NCI-H69 (cell line): ENCODE results near the gene LEKR1.
"Not testable (repeated sequence)": the region's sequence is repeated elsewhere in the genome, so short reads cannot be mapped to it uniquely, and the experiment has no call there.

Source experiments
- DNase-seq: peaks from one replicate; lab custom pipeline; 2025; lab: John Stamatoyannopoulos, UW

Gene LEKR1

GRCh38 chr3:156836701-156837100 lies 10.5 kb downstream of the LEKR1 start:
- DNase-seq, result no peak

- DNase-seq, result no peak
These were observed 11.0 kb downstream of the LEKR1 start for GRCh38 chr3:156837115-156837514.

- DNase-seq, result no peak
These were observed 11.9 kb downstream of the LEKR1 start for GRCh38 chr3:156838035-156838434.

- DNase-seq, result no peak
These were observed 14.9 kb downstream of the LEKR1 start for GRCh38 chr3:156840826-156841689.

- DNase-seq, result no peak
These were observed 17.1 kb downstream of the LEKR1 start for GRCh38 chr3:156843071-156843808.

GRCh38 chr3:156847752-156848448 lies 21.7 kb downstream of the LEKR1 start:
- DNase-seq, result no peak

- DNase-seq, result no peak
These were observed 33.4 kb downstream of the LEKR1 start for GRCh38 chr3:156859578-156859977.

- DNase-seq, result no peak
These were observed 34.7 kb downstream of the LEKR1 start for GRCh38 chr3:156860873-156861272.

GRCh38 chr3:156862338-156862737 lies 36.2 kb downstream of the LEKR1 start:
- no peak for DNase-seq

- peak; percentile 5 for DNase-seq
These were observed 39.6 kb downstream of the LEKR1 start for GRCh38 chr3:156865732-156866131.

- DNase-seq, result no peak
These were observed 41.0 kb downstream of the LEKR1 start for GRCh38 chr3:156867174-156867573.

- DNase-seq, result no peak
These were observed 41.8 kb downstream of the LEKR1 start for GRCh38 chr3:156867920-156868319.

GRCh38 chr3:156873906-156874305 lies 47.8 kb downstream of the LEKR1 start:
- DNase-seq, result no peak

- DNase-seq, result not testable (repeated sequence)
These were observed 53.3 kb downstream of the LEKR1 start for GRCh38 chr3:156879491-156879890.

GRCh38 chr3:156885761-156886160 lies 59.6 kb downstream of the LEKR1 start:
- DNase-seq, result no peak

GRCh38 chr3:156888176-156888575 lies 62.0 kb downstream of the LEKR1 start:
- DNase-seq, result no peak

- no peak for DNase-seq
These were observed 62.4 kb downstream of the LEKR1 start for GRCh38 chr3:156888576-156888975.

- no peak for DNase-seq
These were observed 66.5 kb downstream of the LEKR1 start for GRCh38 chr3:156892701-156893100.

- DNase-seq, result not testable (repeated sequence)
These were observed 69.2 kb downstream of the LEKR1 start for GRCh38 chr3:156895374-156895773.

GRCh38 chr3:156897851-156898250 lies 71.7 kb downstream of the LEKR1 start:
- not testable (repeated sequence) for DNase-seq

GRCh38 chr3:156898296-156898880 lies 72.2 kb downstream of the LEKR1 start:
- DNase-seq, result no peak

- DNase-seq, result no peak
These were observed 73.8 kb downstream of the LEKR1 start for GRCh38 chr3:156899951-156900350.
